Kidney epithelial cell (primary cell): Measurements from ENCODE around the gene MPL. TPM values are rescaled to one million over a fixed set of nuclear protein-coding genes. Genes with fewer than 3 reads are reported as not detected.

Experiments
- DNase-seq: peaks from one replicate; pipeline ENCODE4 v3.0.0-alpha.2; 2010; ENCODE audit warnings: low read depth
- H3K27me3 ChIP-seq: 2 replicates; pipeline ENCODE4 v1.6.0; 2011; ENCODE audit warnings: low read length; ENCODE audit not compliant: control insufficient read depth, insufficient read depth
- H3K36me3 ChIP-seq: 2 replicates; pipeline ENCODE4 v1.5.1; 2011; ENCODE audit warnings: low read length; ENCODE audit not compliant: control insufficient read depth, insufficient read depth
- H3K4me3 ChIP-seq: 2 replicates; pipeline ENCODE4 v1.5.1; 2011; ENCODE audit warnings: low read depth, mild to moderate bottlenecking, control low read depth, low read length
- total RNA-seq: library from RNA; depleted of rRNA; stranded (reverse); fragments of >200 nt; gene quantifications from 2 replicates; pipeline ENCODE4 v1.2.3, GENCODE V29; 2015
- TF ChIP-seq, protein P1 (sequence below): IDR thresholded peaks from 2 replicates; pipeline ENCODE4 v1.5.1; 2011; ENCODE audit warnings: mild to moderate bottlenecking, moderate library complexity, low read length, control low read depth, inconsistent platforms; ENCODE audit not compliant: insufficient read depth, poor library complexity, severe bottlenecking

MPL gene
- total RNA-seq, 1 donor from 2014 or later = not detected

DNA sequence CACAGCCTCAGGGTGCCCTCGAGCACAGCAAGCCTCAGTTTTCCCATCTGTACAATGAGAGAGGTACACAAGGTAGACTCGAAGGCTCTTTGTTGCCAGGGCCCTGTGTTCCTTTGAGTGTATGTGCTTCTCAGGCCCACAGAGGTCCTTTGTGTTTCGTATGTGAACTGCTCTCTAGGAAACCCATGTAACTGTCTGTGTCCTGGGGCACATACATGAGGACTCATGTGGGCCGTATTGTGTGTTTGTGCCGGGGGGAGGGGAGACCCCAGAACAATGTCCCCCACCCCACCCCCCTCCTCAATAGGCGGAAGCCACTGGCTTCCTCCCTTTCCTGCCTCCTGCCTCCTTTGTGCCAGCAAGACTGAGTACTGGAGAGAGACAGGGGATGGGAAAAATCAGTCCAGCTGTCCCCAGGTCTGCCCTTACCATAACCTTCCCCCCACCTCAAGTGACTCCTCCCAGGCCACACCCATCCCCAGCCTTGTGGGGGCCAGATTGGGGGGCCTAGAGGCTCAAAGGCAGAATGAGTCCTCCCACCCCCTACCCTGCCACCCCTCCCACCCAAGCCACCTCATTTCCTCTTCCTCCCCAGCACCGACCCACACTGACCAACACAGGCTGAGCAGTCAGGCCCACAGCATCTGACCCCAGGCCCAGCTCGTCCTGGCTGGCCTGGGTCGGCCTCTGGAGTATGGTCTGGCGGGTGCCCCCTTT is 37.1 kb upstream of the MPL start, which contains the start of gene TIE1:
TSS of gene TIE1 (plus strand) at position 605 of the 717 bp plus-strand sequence. CDS start at position 695, 90 bp downstream.
- DNase-seq = no peak
- no peaks in the 10 kb centered on the region for H3K27me3 ChIP-seq
- TF ChIP-seq, protein P1, sequence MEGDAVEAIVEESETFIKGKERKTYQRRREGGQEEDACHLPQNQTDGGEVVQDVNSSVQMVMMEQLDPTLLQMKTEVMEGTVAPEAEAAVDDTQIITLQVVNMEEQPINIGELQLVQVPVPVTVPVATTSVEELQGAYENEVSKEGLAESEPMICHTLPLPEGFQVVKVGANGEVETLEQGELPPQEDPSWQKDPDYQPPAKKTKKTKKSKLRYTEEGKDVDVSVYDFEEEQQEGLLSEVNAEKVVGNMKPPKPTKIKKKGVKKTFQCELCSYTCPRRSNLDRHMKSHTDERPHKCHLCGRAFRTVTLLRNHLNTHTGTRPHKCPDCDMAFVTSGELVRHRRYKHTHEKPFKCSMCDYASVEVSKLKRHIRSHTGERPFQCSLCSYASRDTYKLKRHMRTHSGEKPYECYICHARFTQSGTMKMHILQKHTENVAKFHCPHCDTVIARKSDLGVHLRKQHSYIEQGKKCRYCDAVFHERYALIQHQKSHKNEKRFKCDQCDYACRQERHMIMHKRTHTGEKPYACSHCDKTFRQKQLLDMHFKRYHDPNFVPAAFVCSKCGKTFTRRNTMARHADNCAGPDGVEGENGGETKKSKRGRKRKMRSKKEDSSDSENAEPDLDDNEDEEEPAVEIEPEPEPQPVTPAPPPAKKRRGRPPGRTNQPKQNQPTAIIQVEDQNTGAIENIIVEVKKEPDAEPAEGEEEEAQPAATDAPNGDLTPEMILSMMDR = no peak
- no peak within 1 kb of the TSS for H3K4me3 ChIP-seq
- H3K36me3 ChIP-seq = no peaks in the 10 kb centered on the region

DNA sequence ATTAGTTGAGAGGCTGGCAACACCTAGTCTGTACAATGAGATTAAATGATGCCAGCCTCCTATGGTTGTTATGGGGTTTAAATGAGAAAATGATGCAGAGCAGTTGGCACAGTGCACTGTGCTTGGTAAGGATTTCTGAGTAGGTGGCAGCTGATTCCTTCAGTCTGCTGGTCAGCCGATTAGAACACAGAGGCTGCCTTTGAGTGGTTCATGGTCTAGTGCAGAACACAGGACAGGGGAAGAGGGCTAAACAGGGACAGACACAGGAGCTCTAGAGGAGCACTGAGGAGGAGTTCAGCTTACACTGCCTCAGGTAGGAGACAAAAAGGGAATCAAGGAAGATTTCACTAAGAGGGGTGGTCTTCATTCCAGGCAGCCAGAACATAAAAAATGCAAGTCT is 35.4 kb upstream of the MPL start:
- H3K27me3 ChIP-seq = peaks cover 3% of the 10 kb centered on the region
- no peak for DNase-seq
- TF ChIP-seq, protein P1 = no peak

GRCh38 chr1:43302721-43303470 is 34.7 kb upstream of the MPL start:
- no peaks in the 10 kb centered on the region for H3K36me3 ChIP-seq
- TF ChIP-seq, protein P1 = no peak
- DNase-seq = no peak

More for the DNA sequence above, 35.4 kb upstream of the MPL start:
- H3K4me3 ChIP-seq = no peak overlapping the region
- H3K36me3 ChIP-seq = no peaks in the 10 kb centered on the region

GRCh38 chr1:43303471-43304313 is 33.9 kb upstream of the MPL start:
- no peak for DNase-seq
- peaks cover 5% of the 10 kb centered on the region for H3K27me3 ChIP-seq
- no peaks in the 10 kb centered on the region for H3K36me3 ChIP-seq
- H3K4me3 ChIP-seq = no peak overlapping the region
- TF ChIP-seq, protein P1 = no peak

More at GRCh38 chr1:43302721-43303470, 34.7 kb upstream of the MPL start:
- Histone ChIP-seq H3K27me3 (peaks cover 5% of the 10 kb centered on the region), H3K4me3 (no peak overlapping the region)

DNA sequence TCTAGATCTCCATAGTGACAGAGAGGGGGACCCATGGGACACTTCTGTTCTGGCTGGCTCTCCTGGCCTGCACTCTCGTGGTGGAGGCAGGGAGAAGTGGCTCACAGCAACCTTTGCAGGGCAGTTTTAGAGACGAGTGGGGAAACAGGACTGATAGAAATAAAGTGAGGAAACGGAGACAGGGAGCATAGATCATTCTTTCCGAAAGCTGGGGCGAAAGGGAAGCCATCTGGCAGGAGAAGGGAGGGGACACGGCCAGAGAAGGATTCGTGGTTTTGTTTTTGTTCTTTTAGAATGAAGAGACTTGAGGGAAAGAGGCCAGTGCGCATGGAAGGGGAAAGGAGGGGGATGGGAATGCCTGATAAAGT is 33.3 kb upstream of the MPL start:
- Histone ChIP-seq H3K4me3 (no peak overlapping the region), H3K27me3 (peaks cover 5% of the 10 kb centered on the region), H3K36me3 (no peaks in the 10 kb centered on the region)
- TF ChIP-seq, protein P1 = no peak
- no peak for DNase-seq
